Hepatocyte (in vitro differentiated cells): Measurements from ENCODE around the gene KCNK3. TPM values are rescaled to one million over a fixed set of nuclear protein-coding genes. Genes with fewer than 3 reads are reported as not detected.
"Not testable (repeated sequence)": the region's sequence is repeated elsewhere in the genome, so short reads cannot be mapped to it uniquely, and the experiment has no call there.

Experiments
- DNase-seq: peaks from one replicate; pipeline ENCODE4 v3.0.0-alpha.2; 2016; ENCODE audit warnings: low spot score
- H2AFZ ChIP-seq: fragments of 200-600 bp; sonication (generic); 2 replicates; pipeline ENCODE4 v1.6.0; 2016; ENCODE audit warnings: antibody characterized with exemption, mild to moderate bottlenecking
- H3K27ac ChIP-seq: fragments of 200-600 bp; sonication (generic); 2 replicates; pipeline ENCODE4 v1.5.1; 2016; ENCODE audit warnings: mild to moderate bottlenecking
- H3K27me3 ChIP-seq: fragments of 200-600 bp; sonication (generic); 2 replicates; pipeline ENCODE4 v1.6.1; 2016
- H3K36me3 ChIP-seq: fragments of 200-600 bp; sonication (generic); replicated peaks from 2 replicates; pipeline ENCODE4 v1.5.1; 2016; ENCODE audit warnings: low read depth; ENCODE audit not compliant: insufficient read depth
- H3K4me1 ChIP-seq: fragments of 200-600 bp; sonication (generic); 2 replicates; pipeline ENCODE4 v1.5.1; 2016; ENCODE audit warnings: mild to moderate bottlenecking, moderate library complexity; ENCODE audit not compliant: insufficient read depth
- H3K4me2 ChIP-seq: fragments of 200-600 bp; sonication (generic); 2 replicates; pipeline ENCODE4 v1.6.0; 2016
- H3K4me3 ChIP-seq: fragments of 200-600 bp; sonication (generic); 2 replicates; pipeline ENCODE4 v1.5.1; 2016; ENCODE audit warnings: mild to moderate bottlenecking
- H3K79me2 ChIP-seq: fragments of 200-600 bp; sonication (generic); 2 replicates; pipeline ENCODE4 v1.6.0; 2017; ENCODE audit warnings: mild to moderate bottlenecking
- H3K9me2 ChIP-seq: fragments of 200-600 bp; sonication (generic); replicated peaks from 2 replicates; pipeline ENCODE4 v1.6.0; 2017; ENCODE audit warnings: mild to moderate bottlenecking; ENCODE audit not compliant: insufficient read depth
- H3K9me3 ChIP-seq: fragments of 200-600 bp; sonication (generic); 2 replicates; pipeline ENCODE4 v1.5.1; 2016; ENCODE audit warnings: low read depth, mild to moderate bottlenecking
- H4K20me1 ChIP-seq: fragments of 200-600 bp; sonication (generic); 2 replicates; pipeline ENCODE4 v1.6.0; 2016; ENCODE audit warnings: mild to moderate bottlenecking; ENCODE audit not compliant: insufficient read depth, poor library complexity, severe bottlenecking
- EZH2 ChIP-seq: fragments of 200-600 bp; sonication (generic); IDR thresholded peaks from 2 replicates; pipeline ENCODE4 v1.6.1; 2016; ENCODE audit warnings: antibody characterized with exemption, mild to moderate bottlenecking, borderline replicate concordance
- EZH2phosphoT487 ChIP-seq: fragments of 200-600 bp; sonication (generic); IDR thresholded peaks from one replicate; pipeline ENCODE4 v1.6.1; 2018; ENCODE audit warnings: antibody characterized with exemption, mild to moderate bottlenecking, low read depth, moderate library complexity; ENCODE audit not compliant: unreplicated experiment, severe bottlenecking
- WGBS: methylation state at CpG from one replicate; pipeline ENCODE4 v1.1.6; 2016; ENCODE audit warnings: low lambda C conversion rate; ENCODE audit errors: missing lambda C conversion rate; 5-methylcytosine and 5-hydroxymethylcytosine counted together
- polyA plus RNA-seq: library from polyadenylated mRNA; unstranded; fragments of >200 nt; fragmentation: Nextera tagmentation; extraction: Ambion mirVana; gene quantifications from 2 replicates; pipeline ENCODE4 v1.2.1, GENCODE V29; 2016
- total RNA-seq: library from RNA; depleted of rRNA; stranded (reverse); fragments of >200 nt; gene quantifications from 2 replicates; pipeline ENCODE4 v1.2.3, GENCODE V29; 2014
- TF ChIP-seq, protein P1 (sequence below): fragments of 200-600 bp; sonication (generic); IDR thresholded peaks from 2 replicates; pipeline ENCODE4 v1.5.1; 2016; ENCODE audit warnings: antibody characterized with exemption, mild to moderate bottlenecking; ENCODE audit not compliant: poor library complexity

KCNK3 gene
- total and polyA plus RNA-seq, 2 experiments from 2014 or later = 8.2 to 9.4 TPM

DNA sequence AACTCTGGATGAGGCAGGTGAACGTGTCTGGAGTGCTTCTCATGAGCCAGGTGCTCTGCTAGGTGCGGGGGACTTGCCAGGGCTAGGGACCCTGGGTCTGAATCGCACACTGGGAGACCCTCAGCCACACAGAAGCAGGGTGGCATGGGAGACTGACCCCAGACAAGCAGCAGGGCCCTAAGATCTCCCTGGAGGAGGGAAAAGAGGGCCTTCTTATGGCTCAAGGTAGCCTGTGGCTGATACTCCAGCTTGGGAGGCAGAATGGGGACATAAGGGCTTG lies 38.5 kb upstream of the KCNK3 start:
- H3K9me3 ChIP-seq = no peaks in the 10 kb centered on the region
- no peaks in the 10 kb centered on the region for H3K79me2 ChIP-seq
- no peaks in the 10 kb centered on the region for H3K27me3 ChIP-seq
- DNase-seq = no peak
- no peak overlapping the region for H2AFZ ChIP-seq
- H3K36me3 ChIP-seq = no peaks in the 10 kb centered on the region
- H3K9me2 ChIP-seq = no peaks in the 10 kb centered on the region
- no peak overlapping the region for H3K4me3 ChIP-seq
- H3K27ac ChIP-seq = no peak overlapping the region
- H3K4me2 ChIP-seq = no peak overlapping the region
- peaks cover 30% of the 10 kb centered on the region for H3K4me1 ChIP-seq
- TF ChIP-seq, protein P1, sequence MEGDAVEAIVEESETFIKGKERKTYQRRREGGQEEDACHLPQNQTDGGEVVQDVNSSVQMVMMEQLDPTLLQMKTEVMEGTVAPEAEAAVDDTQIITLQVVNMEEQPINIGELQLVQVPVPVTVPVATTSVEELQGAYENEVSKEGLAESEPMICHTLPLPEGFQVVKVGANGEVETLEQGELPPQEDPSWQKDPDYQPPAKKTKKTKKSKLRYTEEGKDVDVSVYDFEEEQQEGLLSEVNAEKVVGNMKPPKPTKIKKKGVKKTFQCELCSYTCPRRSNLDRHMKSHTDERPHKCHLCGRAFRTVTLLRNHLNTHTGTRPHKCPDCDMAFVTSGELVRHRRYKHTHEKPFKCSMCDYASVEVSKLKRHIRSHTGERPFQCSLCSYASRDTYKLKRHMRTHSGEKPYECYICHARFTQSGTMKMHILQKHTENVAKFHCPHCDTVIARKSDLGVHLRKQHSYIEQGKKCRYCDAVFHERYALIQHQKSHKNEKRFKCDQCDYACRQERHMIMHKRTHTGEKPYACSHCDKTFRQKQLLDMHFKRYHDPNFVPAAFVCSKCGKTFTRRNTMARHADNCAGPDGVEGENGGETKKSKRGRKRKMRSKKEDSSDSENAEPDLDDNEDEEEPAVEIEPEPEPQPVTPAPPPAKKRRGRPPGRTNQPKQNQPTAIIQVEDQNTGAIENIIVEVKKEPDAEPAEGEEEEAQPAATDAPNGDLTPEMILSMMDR = no peak
- TF ChIP-seq EZH2 = no peak
- H4K20me1 ChIP-seq = no peaks in the 10 kb centered on the region
- 80% methylated on average over 3 of the region's 3 CpGs for WGBS

DNA sequence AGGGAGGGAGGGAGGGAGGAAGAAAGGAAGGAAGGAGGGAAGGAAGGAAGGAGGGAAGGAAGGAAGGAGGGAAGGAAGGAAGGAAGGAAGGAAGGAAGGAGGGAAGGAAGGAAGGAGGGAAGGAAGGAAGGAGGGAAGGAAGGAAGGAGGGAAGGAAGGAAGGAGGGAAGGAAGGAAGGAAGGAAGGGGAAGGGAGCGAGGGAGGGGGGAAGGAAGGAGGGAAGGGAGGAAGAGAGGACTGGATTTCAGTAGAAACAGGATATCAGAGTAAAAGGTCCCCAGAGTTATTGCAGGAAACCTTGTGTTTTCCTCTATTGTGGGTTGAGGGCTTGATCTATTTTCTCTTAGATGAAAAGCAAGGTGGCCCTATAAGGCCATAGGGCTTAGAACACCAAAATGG lies 37.4 kb upstream of the KCNK3 start:
- H4K20me1 ChIP-seq, H3K9me2 ChIP-seq, H2AFZ ChIP-seq, H3K79me2 ChIP-seq, H3K4me3 ChIP-seq, H3K4me2 ChIP-seq, H3K9me3 ChIP-seq, H3K36me3 ChIP-seq, H3K27ac ChIP-seq, H3K27me3 ChIP-seq, DNase-seq: not testable (repeated sequence)
- peaks cover 23% of the 10 kb centered on the region for H3K4me1 ChIP-seq
- no CpG with 5 or more reads among the region's 1 CpG for WGBS

- Histone ChIP-seq H3K4me3 (no peak overlapping the region), H3K27ac (no peak overlapping the region), H4K20me1 (no peaks in the 10 kb centered on the region), H2AFZ (no peak overlapping the region), H3K79me2 (no peaks in the 10 kb centered on the region), H3K9me3 (peaks cover 6% of the 10 kb centered on the region), H3K27me3 (no peaks in the 10 kb centered on the region), H3K4me2 (no peak overlapping the region), H3K36me3 (no peaks in the 10 kb centered on the region), H3K4me1 (peaks cover 18% of the 10 kb centered on the region), H3K9me2 (no peaks in the 10 kb centered on the region)
- 77% methylated on average over 8 of the region's 9 CpGs for WGBS
- TF ChIP-seq EZH2phosphoT487 = no peak
- TF ChIP-seq, protein P1 = no peak
- TF ChIP-seq EZH2 = no peak
- DNase-seq = no peak
Observed at GRCh38 chr2:26655611-26656195, 36.8 kb upstream of the KCNK3 start.

- H3K79me2 ChIP-seq = no peaks in the 10 kb centered on the region
- H3K4me1 ChIP-seq = peaks cover 7% of the 10 kb centered on the region
- 87% methylated on average over 4 of the region's 4 CpGs for WGBS
- no peak overlapping the region for H2AFZ ChIP-seq
- H4K20me1 ChIP-seq = no peaks in the 10 kb centered on the region
- TF ChIP-seq EZH2 (no peak), EZH2phosphoT487 (no peak)
- TF ChIP-seq, protein P1 = no peak
- no peak for DNase-seq
- no peak overlapping the region for H3K27ac ChIP-seq
- H3K9me2 ChIP-seq = no peaks in the 10 kb centered on the region
- H3K9me3 ChIP-seq = peaks cover 6% of the 10 kb centered on the region
- no peak overlapping the region for H3K4me3 ChIP-seq
- H3K4me2 ChIP-seq = no peak overlapping the region
- no peaks in the 10 kb centered on the region for H3K36me3 ChIP-seq
- H3K27me3 ChIP-seq = no peaks in the 10 kb centered on the region
Observed at GRCh38 chr2:26657265-26657664, 35.3 kb upstream of the KCNK3 start.
